HG02852 (cell line): ENCODE measurements around the gene NEK2.
"Not testable (repeated sequence)": the region's sequence is repeated elsewhere in the genome, so short reads cannot be mapped to it uniquely, and the experiment has no call there.

Experiments used
- ATAC-seq: cut with Tn5 transposase; IDR thresholded peaks from one replicate; pipeline ENCODE4 v1.9.1; 2021; ENCODE audit warnings: mild to moderate bottlenecking, moderate library complexity; ENCODE audit not compliant: unreplicated experiment

The NEK2 gene

GRCh38 chr1:211652371-211652770, 23.1 kb downstream of the NEK2 start:
- ATAC-seq, result no peak

- no peak for ATAC-seq
Measured at GRCh38 chr1:211650904-211651303, 24.5 kb downstream of the NEK2 start.

GRCh38 chr1:211648980-211649934, 26.2 kb downstream of the NEK2 start:
- no peak for ATAC-seq

- ATAC-seq, result no peak
Measured at GRCh38 chr1:211648336-211648735, 27.1 kb downstream of the NEK2 start.

GRCh38 chr1:211647711-211648121, 27.7 kb downstream of the NEK2 start:
- ATAC-seq, result no peak

- ATAC-seq, result no peak
Measured at GRCh38 chr1:211646566-211646965, 28.9 kb downstream of the NEK2 start.

GRCh38 chr1:211645601-211646000, 29.8 kb downstream of the NEK2 start:
- ATAC-seq, result not testable (repeated sequence)

- ATAC-seq, result no peak
Measured at GRCh38 chr1:211644653-211645052, 30.8 kb downstream of the NEK2 start.

- ATAC-seq, result no peak
Measured at GRCh38 chr1:211643324-211644212, 31.9 kb downstream of the NEK2 start.

- no peak for ATAC-seq
Measured at GRCh38 chr1:211642870-211643269, 32.6 kb downstream of the NEK2 start.

GRCh38 chr1:211641942-211642341, 33.5 kb downstream of the NEK2 start:
- ATAC-seq, result no peak

- no peak for ATAC-seq
Measured at GRCh38 chr1:211641044-211641800, 34.2 kb downstream of the NEK2 start.

GRCh38 chr1:211640301-211640630, 35.2 kb downstream of the NEK2 start:
- ATAC-seq, result no peak

- no peak for ATAC-seq
Measured at GRCh38 chr1:211639475-211640300, 35.7 kb downstream of the NEK2 start.

- ATAC-seq, result no peak
Measured at GRCh38 chr1:211638689-211639101, 36.7 kb downstream of the NEK2 start.

GRCh38 chr1:211638246-211638645, 37.2 kb downstream of the NEK2 start:
- ATAC-seq, result no peak

GRCh38 chr1:211637066-211637465, 38.4 kb downstream of the NEK2 start:
- no peak for ATAC-seq

- ATAC-seq, result not testable (repeated sequence)
Measured at GRCh38 chr1:211636575-211637029, 38.8 kb downstream of the NEK2 start.

- no peak for ATAC-seq
Measured at GRCh38 chr1:211635597-211636205, 39.7 kb downstream of the NEK2 start.

GRCh38 chr1:211634931-211635330, 40.5 kb downstream of the NEK2 start:
- ATAC-seq, result no peak
